Smooth muscle cell (in vitro differentiated cells): Measurements from ENCODE around the gene FAM50A. TPM values are rescaled to one million over a fixed set of nuclear protein-coding genes. Genes with fewer than 3 reads are reported as not detected.

Source experiments
- DNase-seq: peaks from one replicate; lab custom pipeline; 2025; ENCODE audit not compliant: unreplicated experiment; lab: John Stamatoyannopoulos, UW
- H2AFZ ChIP-seq: fragments of 200-600 bp; sonication (generic); 2 replicates; pipeline ENCODE4 v1.6.0; 2016; ENCODE audit warnings: antibody characterized with exemption, low read depth, mild to moderate bottlenecking
- H3F3A ChIP-seq: fragments of 200-600 bp; sonication (generic); 2 replicates; pipeline ENCODE4 v1.6.0; 2017; ENCODE audit warnings: antibody characterized with exemption, low read depth
- H3K27ac ChIP-seq: fragments of 200-600 bp; sonication (generic); 2 replicates; pipeline ENCODE4 v1.5.1; 2016; ENCODE audit warnings: low read depth, mild to moderate bottlenecking
- H3K27me3 ChIP-seq: fragments of 200-600 bp; sonication (generic); 2 replicates; pipeline ENCODE4 v1.6.1; 2016; ENCODE audit warnings: low read depth, mild to moderate bottlenecking
- H3K36me3 ChIP-seq: fragments of 200-600 bp; sonication (generic); 2 replicates; pipeline ENCODE4 v1.5.1; 2016; ENCODE audit warnings: low read depth
- H3K4me1 ChIP-seq: fragments of 200-600 bp; sonication (generic); 2 replicates; pipeline ENCODE4 v1.5.1; 2016; ENCODE audit warnings: low read depth
- H3K4me2 ChIP-seq: fragments of 200-600 bp; sonication (generic); 2 replicates; pipeline ENCODE4 v1.6.0; 2016; ENCODE audit warnings: mild to moderate bottlenecking
- H3K4me3 ChIP-seq: fragments of 200-600 bp; sonication (generic); 2 replicates; pipeline ENCODE4 v1.5.1; 2016; ENCODE audit warnings: mild to moderate bottlenecking
- H3K79me2 ChIP-seq: fragments of 200-600 bp; sonication (generic); 2 replicates; pipeline ENCODE4 v1.6.0; 2016; ENCODE audit warnings: low read depth, mild to moderate bottlenecking
- H3K9ac ChIP-seq: fragments of 200-600 bp; sonication (generic); 2 replicates; pipeline ENCODE4 v1.6.0; 2016; ENCODE audit warnings: low read depth
- H3K9me3 ChIP-seq: fragments of 200-600 bp; sonication (generic); replicated peaks from 2 replicates; pipeline ENCODE4 v1.5.1; 2016; ENCODE audit warnings: low read depth
- H4K20me1 ChIP-seq: fragments of 200-600 bp; sonication (generic); 2 replicates; pipeline ENCODE4 v1.6.0; 2016; ENCODE audit warnings: low read depth
- CTCF ChIP-seq: fragments of 200-600 bp; sonication (generic); IDR thresholded peaks from 2 replicates; pipeline ENCODE4 v1.5.1; 2017; ENCODE audit warnings: borderline replicate concordance, mild to moderate bottlenecking, antibody characterized with exemption; ENCODE audit not compliant: insufficient read depth, poor library complexity, severe bottlenecking
- WGBS: methylation state at CpG from one replicate; pipeline ENCODE4 v1.1.7; 2016; ENCODE audit warnings: low lambda C conversion rate; 5-methylcytosine and 5-hydroxymethylcytosine counted together
- polyA plus RNA-seq: library from polyadenylated mRNA; unstranded; fragments of >200 nt; fragmentation: Nextera tagmentation; extraction: Ambion mirVana; gene quantifications from 2 replicates; pipeline ENCODE4 v1.2.1, GENCODE V29; 2016
- total RNA-seq: library from RNA; depleted of rRNA; stranded (reverse); fragments of >200 nt; gene quantifications from 2 replicates; pipeline ENCODE4 v1.2.3, GENCODE V29; 2014

The FAM50A gene
- total and polyA plus RNA-seq, 2 experiments from 2014 or later = 46.0 to 183 TPM

- H3K27ac ChIP-seq = no peak overlapping the region
- peaks cover 37% of the 10 kb centered on the region for H3K79me2 ChIP-seq
- H3K9ac ChIP-seq = no peak overlapping the region
Measured at GRCh38 chrX:154459832-154460231, 15.9 kb downstream of the FAM50A start.

GRCh38 chrX:154460326-154460725 is 16.4 kb downstream of the FAM50A start:
- DNase-seq = no peak
- no peaks in the 10 kb centered on the region for H3K27me3 ChIP-seq
- no peak overlapping the region for H2AFZ ChIP-seq
- H3K27ac ChIP-seq = no peak overlapping the region
- no peaks in the 10 kb centered on the region for H3K36me3 ChIP-seq
- peaks cover 6% of the 10 kb centered on the region for H3K4me1 ChIP-seq
- no peaks in the 10 kb centered on the region for H3F3A ChIP-seq
- no peak for TF ChIP-seq CTCF
- H3K79me2 ChIP-seq = peaks cover 37% of the 10 kb centered on the region
- WGBS = 88% methylated on average over 26 of the region's 26 CpGs
- H3K9me3 ChIP-seq = no peaks in the 10 kb centered on the region
- H3K9ac ChIP-seq = no peak overlapping the region
- H3K4me3 ChIP-seq = peak overlapping the region; percentile 64
- H4K20me1 ChIP-seq = peaks cover 57% of the 10 kb centered on the region
- H3K4me2 ChIP-seq = peak overlapping the region; percentile 88

More at GRCh38 chrX:154459832-154460231, 15.9 kb downstream of the FAM50A start:
- peak overlapping the region; percentile 88 for H3K4me2 ChIP-seq
- TF ChIP-seq CTCF = no peak
- H3K4me3 ChIP-seq = peak overlapping the region; percentile 64
- no peaks in the 10 kb centered on the region for H3K9me3 ChIP-seq
- WGBS = 64% methylated on average over 14 of the region's 14 CpGs
- no peaks in the 10 kb centered on the region for H3K36me3 ChIP-seq
- H2AFZ ChIP-seq = no peak overlapping the region
- peaks cover 6% of the 10 kb centered on the region for H3K4me1 ChIP-seq
- DNase-seq = no peak
- no peaks in the 10 kb centered on the region for H3K27me3 ChIP-seq
- no peaks in the 10 kb centered on the region for H3F3A ChIP-seq
- H4K20me1 ChIP-seq = peaks cover 53% of the 10 kb centered on the region

GRCh38 chrX:154462396-154462795 is 18.5 kb downstream of the FAM50A start:
- no peak overlapping the region for H3K4me3 ChIP-seq
- 88% methylated on average over 8 of the region's 8 CpGs for WGBS
- H3K79me2 ChIP-seq = peaks cover 37% of the 10 kb centered on the region
- H3F3A ChIP-seq = no peaks in the 10 kb centered on the region
- DNase-seq = no peak
- H3K4me1 ChIP-seq = peaks cover 6% of the 10 kb centered on the region
- H3K9ac ChIP-seq = no peak overlapping the region
- no peak overlapping the region for H2AFZ ChIP-seq
- H3K9me3 ChIP-seq = no peaks in the 10 kb centered on the region
- H3K27me3 ChIP-seq = no peaks in the 10 kb centered on the region
- TF ChIP-seq CTCF = no peak
- no peaks in the 10 kb centered on the region for H3K36me3 ChIP-seq
- no peak overlapping the region for H3K4me2 ChIP-seq
- peaks cover 61% of the 10 kb centered on the region for H4K20me1 ChIP-seq
- no peak overlapping the region for H3K27ac ChIP-seq

- H3K9ac ChIP-seq = no peak overlapping the region
- peaks cover 61% of the 10 kb centered on the region for H4K20me1 ChIP-seq
- H3K36me3 ChIP-seq = no peaks in the 10 kb centered on the region
- WGBS = 93% methylated on average over 30 of the region's 36 CpGs
- TF ChIP-seq CTCF = no peak
- H3K4me3 ChIP-seq = no peak overlapping the region
- peaks cover 32% of the 10 kb centered on the region for H3K79me2 ChIP-seq
- no peak overlapping the region for H2AFZ ChIP-seq
- H3K4me2 ChIP-seq = no peak overlapping the region
- DNase-seq = no peak
- H3K4me1 ChIP-seq = peaks cover 6% of the 10 kb centered on the region
- H3K27me3 ChIP-seq = no peaks in the 10 kb centered on the region
- H3K9me3 ChIP-seq = no peaks in the 10 kb centered on the region
- no peak overlapping the region for H3K27ac ChIP-seq
- no peaks in the 10 kb centered on the region for H3F3A ChIP-seq
Measured at GRCh38 chrX:154463611-154464220, 19.8 kb downstream of the FAM50A start.
